ENCODE results near the gene SPTBN5. TPM values are rescaled to one million over a fixed set of nuclear protein-coding genes. Genes with fewer than 3 reads are reported as not detected.

SPTBN5 gene
- total RNA-seq, 2 experiments from 2014 or later: 0.03 to 0.17 TPM

GRCh38 chr15:41860049-41860828 is 33.6 kb downstream of the SPTBN5 start:
- no peak overlapping the region for H3K4me3 ChIP-seq (ENCODE audit: low read depth, low read length, poor library complexity, severe bottlenecking)
- ChIA-PET POLR2A (no interaction called here), CTCF (ENCODE audit: unreplicated experiment) (no interaction called here)
- H3K9me2 ChIP-seq (ENCODE audit: insufficient read depth, low read length): no peaks in the 10 kb centered on the region
- peak overlapping the region; percentile 18; the same call in 1 of the 2 replicates for H2AFZ ChIP-seq (ENCODE audit: low read length)
- no peaks in the 10 kb centered on the region for H3K79me2 ChIP-seq (ENCODE audit: insufficient read depth, low read depth, low read length)
- H4K20me1 ChIP-seq (ENCODE audit: insufficient read depth, low read length): no peaks in the 10 kb centered on the region
- no peaks in the 10 kb centered on the region for H3K36me3 ChIP-seq (ENCODE audit: insufficient read depth, low read length)
- no peaks in the 10 kb centered on the region for H3K9me3 ChIP-seq (ENCODE audit: low read length)
- no peak overlapping the region for H3K4me2 ChIP-seq (ENCODE audit: low read length)
- H3K27ac ChIP-seq (ENCODE audit: low read depth, low read length, poor library complexity, severe bottlenecking): no peak overlapping the region
- intact Hi-C loops (cut with micrococcal nuclease; ENCODE audit: unreplicated experiment): no loop called here
- TF ChIP-seq CTCF (conservative IDR thresholded peaks at IDR 0.05; ENCODE audit: low read length) (peak; percentile 37; the same call in 1 of the 2 replicates), EZH2phosphoT487 (IDR thresholded peaks at IDR 0.05; ENCODE audit: borderline replicate concordance, low read depth, low read length) (no peak)
- BruUV-seq (replicated peaks): no TSS peak
- DNase-seq (ENCODE audit: low spot score): peak; percentile 47
- H3K4me1 ChIP-seq (ENCODE audit: insufficient read depth, low read length, poor library complexity, severe bottlenecking): peaks cover 9% of the 10 kb centered on the region

GRCh38 chr15:41858756-41859155 is 35.1 kb downstream of the SPTBN5 start:
- no peak for DNase-seq (ENCODE audit: low spot score)
- Histone ChIP-seq H3K36me3 (ENCODE audit: insufficient read depth, low read length) (no peaks in the 10 kb centered on the region), H3K4me2 (ENCODE audit: low read length) (no peak overlapping the region), H3K4me3 (ENCODE audit: low read depth, low read length, poor library complexity, severe bottlenecking) (no peak overlapping the region), H3K9me3 (ENCODE audit: low read length) (no peaks in the 10 kb centered on the region), H4K20me1 (ENCODE audit: insufficient read depth, low read length) (no peaks in the 10 kb centered on the region), H3K27ac (ENCODE audit: low read depth, low read length, poor library complexity, severe bottlenecking) (no peak overlapping the region), H3K4me1 (ENCODE audit: insufficient read depth, low read length, poor library complexity, severe bottlenecking) (peaks cover 9% of the 10 kb centered on the region), H2AFZ (ENCODE audit: low read length) (no peak overlapping the region), H3K9me2 (ENCODE audit: insufficient read depth, low read length) (no peaks in the 10 kb centered on the region), H3K79me2 (ENCODE audit: insufficient read depth, low read depth, low read length) (no peaks in the 10 kb centered on the region)
- intact Hi-C loops (cut with micrococcal nuclease; ENCODE audit: unreplicated experiment): no loop called here
- ChIA-PET POLR2A (interaction anchor here (1.1 kb wide), 1 partner anchor 27 kb away, joined by 3 read pairs; no protein-coding TSS in a partner anchor), CTCF (ENCODE audit: unreplicated experiment) (no interaction called here)
- BruUV-seq (replicated peaks): no TSS peak
- TF ChIP-seq CTCF (conservative IDR thresholded peaks at IDR 0.05; ENCODE audit: low read length) (no peak), EZH2phosphoT487 (IDR thresholded peaks at IDR 0.05; ENCODE audit: borderline replicate concordance, low read depth, low read length) (no peak)

GRCh38 chr15:41857316-41857715 is 36.5 kb downstream of the SPTBN5 start:
- intact Hi-C loops (cut with micrococcal nuclease; ENCODE audit: unreplicated experiment): no loop called here
- no peaks in the 10 kb centered on the region for H3K79me2 ChIP-seq (ENCODE audit: insufficient read depth, low read depth, low read length)
- H3K4me1 ChIP-seq (ENCODE audit: insufficient read depth, low read length, poor library complexity, severe bottlenecking): peaks cover 9% of the 10 kb centered on the region
- no peak overlapping the region for H3K4me3 ChIP-seq (ENCODE audit: low read depth, low read length, poor library complexity, severe bottlenecking)
- H3K27ac ChIP-seq (ENCODE audit: low read depth, low read length, poor library complexity, severe bottlenecking): no peak overlapping the region
- no peaks in the 10 kb centered on the region for H3K9me3 ChIP-seq (ENCODE audit: low read length)
- H3K9me2 ChIP-seq (ENCODE audit: insufficient read depth, low read length): no peaks in the 10 kb centered on the region
- ChIA-PET POLR2A (no interaction called here), CTCF (ENCODE audit: unreplicated experiment) (no interaction called here)
- H3K36me3 ChIP-seq (ENCODE audit: insufficient read depth, low read length): no peaks in the 10 kb centered on the region
- TF ChIP-seq EZH2phosphoT487 (IDR thresholded peaks at IDR 0.05; ENCODE audit: borderline replicate concordance, low read depth, low read length) (no peak), CTCF (conservative IDR thresholded peaks at IDR 0.05; ENCODE audit: low read length) (no peak)
- BruUV-seq (replicated peaks): no TSS peak
- no peak for DNase-seq (ENCODE audit: low spot score)
- H3K4me2 ChIP-seq (ENCODE audit: low read length): no peak overlapping the region
- H2AFZ ChIP-seq (ENCODE audit: low read length): no peak overlapping the region
- no peaks in the 10 kb centered on the region for H4K20me1 ChIP-seq (ENCODE audit: insufficient read depth, low read length)
